K562 (cell line): ENCODE results near the gene CLIC3. TPM values are rescaled to one million over a fixed set of nuclear protein-coding genes. Genes with fewer than 3 reads are reported as not detected.

Experiments used
- ATAC-seq: fragments of 200-7000 bp; cut with Tn5 transposase; 3 replicates; pipeline ENCODE4 v1.9.1; 2020; ENCODE audit warnings: moderate library complexity
- BruUV-seq: library from RNA; stranded (reverse); fragments of 400-500 nt; replicated peaks from 2 replicates; lab custom pipeline; 2021; lab: Mats Ljungman, UMichigan
- CTCF ChIA-PET: fragments of 300-600 bp; formaldehyde crosslinking; extraction: SDS; loops from one replicate; lab custom pipeline; 2021; ENCODE audit warnings: low intra/inter-chr PET ratio; lab: Yijun Ruan, JAX
- POLR2A ChIA-PET: fragments of 300-600, 350-650 bp; sonication (Branson Sonifier 250); formaldehyde crosslinking; extraction: SDS; loops from one replicate; lab custom pipeline; 2021; ENCODE audit warnings: antibody characterized with exemption, inconsistent platforms; lab: Yijun Ruan, JAX
- DNase-seq, 4 experiments: peaks; one replicate each; pipeline versions ENCODE4 v3.0.0 to v3.0.0-alpha.2; 2011 to 2018; ENCODE audit warnings: low spot score in 3 of 4, mixed read lengths in 3 of 4; ENCODE audit errors: extremely low read depth in 1 of 4
- FAIRE-seq: peaks from 2 replicates; lab custom pipeline; 2011; peaks lifted over from hg19 to GRCh38; lab: Jason Lieb, UNC
- H2AFZ ChIP-seq: 2 replicates; pipeline ENCODE4 v1.6.0; 2011; ENCODE audit warnings: low read depth, low read length, control low read depth, inconsistent platforms
- H3K27ac ChIP-seq: fragments of 200-600 bp; 3 replicates; pipeline ENCODE4 v1.8.0; 2011; ENCODE audit warnings: low read depth, mild to moderate bottlenecking, control low read depth, inconsistent platforms, low read length, moderate library complexity, mixed read lengths; ENCODE audit errors: extremely low read depth
- H3K27me3 ChIP-seq, 2 experiments: fragments of 300-600 bp in 1 of 2; 2 replicates in 1 of 2; 3 replicates in 1 of 2; pipeline versions ENCODE4 v1.6.0 to v1.8.0; 2011; ENCODE audit warnings: inconsistent platforms in 2 of 2, low read length in 2 of 2, mild to moderate bottlenecking in 1 of 2, mixed read lengths in 1 of 2, moderate library complexity in 1 of 2; ENCODE audit not compliant: control insufficient read depth in 2 of 2, insufficient read depth in 2 of 2
- H3K36me3 ChIP-seq: fragments of 300-600 bp; 3 replicates; pipeline ENCODE4 v1.8.0; 2011; ENCODE audit warnings: mild to moderate bottlenecking, low read length, inconsistent platforms; ENCODE audit not compliant: control insufficient read depth, insufficient read depth
- H3K4me1 ChIP-seq, 2 experiments: fragments of 200-600 bp in 1 of 2; replicated peaks in 1 of 2; 2 replicates in 1 of 2; 3 replicates in 1 of 2; pipeline versions ENCODE4 v1.5.1 to v1.8.0; 2011; ENCODE audit warnings: inconsistent platforms in 2 of 2, low read length in 2 of 2, mild to moderate bottlenecking in 1 of 2, mixed read lengths in 1 of 2, moderate library complexity in 1 of 2; ENCODE audit not compliant: control insufficient read depth in 2 of 2, insufficient read depth in 2 of 2
- H3K4me2 ChIP-seq: 2 replicates; pipeline ENCODE4 v1.6.1; 2011; ENCODE audit warnings: low read length, control low read depth, inconsistent platforms, mixed read lengths; ENCODE audit not compliant: insufficient read depth
- H3K4me3 ChIP-seq: fragments of 200-600 bp; sonication (generic), shearing (Covaris generic); 2 replicates; pipeline ENCODE4 v1.5.1; 2016; ENCODE audit warnings: control low read depth, inconsistent platforms
- H3K79me2 ChIP-seq: fragments of 200-600 bp; 3 replicates; pipeline ENCODE4 v1.8.0; 2011; ENCODE audit warnings: low read length, inconsistent platforms; ENCODE audit not compliant: control insufficient read depth, insufficient read depth
- H3K9ac ChIP-seq, 2 experiments: 2 replicates each; pipeline versions ENCODE4 v1.6.0 to v1.6.1; 2011; ENCODE audit warnings: low read depth in 2 of 2, low read length in 2 of 2, control low read depth in 1 of 2, inconsistent platforms in 1 of 2, mild to moderate bottlenecking in 1 of 2, mixed read lengths in 1 of 2; ENCODE audit not compliant: insufficient read depth in 1 of 2
- H3K9me1 ChIP-seq: one replicate; pipeline ENCODE4 v1.6.0; 2011; ENCODE audit warnings: inconsistent platforms, mild to moderate bottlenecking, low read length, moderate library complexity; ENCODE audit not compliant: control insufficient read depth, insufficient read depth
- H3K9me3 ChIP-seq: replicated peaks from 2 replicates; pipeline ENCODE4 v1.5.1; 2011; ENCODE audit warnings: low read depth, low read length, inconsistent platforms; ENCODE audit not compliant: control insufficient read depth, insufficient read depth
- H4K20me1 ChIP-seq: replicated peaks from 2 replicates; pipeline ENCODE4 v1.6.1; 2011; ENCODE audit warnings: low read length, inconsistent platforms, mixed read lengths; ENCODE audit not compliant: control insufficient read depth, insufficient read depth
- CBX3 ChIP-seq, 2 experiments: IDR thresholded peaks; 1 replicate in 1 of 2; 2 replicates in 1 of 2; pipeline ENCODE4 v1.6.1; 2012; ENCODE audit warnings: inconsistent platforms in 2 of 2, low read length in 2 of 2, borderline replicate concordance in 1 of 2, control low read depth in 1 of 2
- CBX5 ChIP-seq: IDR thresholded peaks from 2 replicates; pipeline ENCODE4 v1.6.1; 2014; ENCODE audit warnings: low read depth, borderline replicate concordance
- IRF2 ChIP-seq: sonication (generic); formaldehyde crosslinking; IDR thresholded peaks from 2 replicates; pipeline ENCODE4 v1.8.1; 2022; ENCODE audit warnings: mild to moderate bottlenecking, missing genetic modification reagents
- TRIM28 ChIP-seq: fragments of 450-650 bp; IDR thresholded peaks from 2 replicates; pipeline ENCODE4 v1.6.1; 2017
- ZFP36 ChIP-seq: fragments of 150-350 bp; IDR thresholded peaks from 2 replicates; pipeline ENCODE4 v1.6.1; 2018; ENCODE audit warnings: low read length, low read depth; ENCODE audit not compliant: partially characterized antibody
- ZNF197 ChIP-seq: fragments of 200-800 bp; sonication (Bioruptor generic); IDR thresholded peaks from 2 replicates; pipeline ENCODE4 v1.6.1; 2016; ENCODE audit warnings: low read depth, missing genetic modification characterization, missing compliant biosample characterization
- ZNF280A ChIP-seq: fragments of 450-650 bp; IDR thresholded peaks from 2 replicates; pipeline ENCODE4 v1.6.1; 2018; ENCODE audit warnings: mild to moderate bottlenecking, low read depth; ENCODE audit not compliant: partially characterized antibody
- ZNF431 ChIP-seq: sonication (generic); formaldehyde crosslinking; IDR thresholded peaks from 2 replicates; pipeline ENCODE4 v1.8.0; 2022; ENCODE audit warnings: mild to moderate bottlenecking, missing genetic modification reagents
- WGBS: fragments of 100-300 bp; shearing (Covaris generic); methylation state at CpG from one replicate; pipeline ENCODE4 v1.1.6; 2016; ENCODE audit warnings: low coverage, mixed read lengths; ENCODE audit not compliant: insufficient coverage; ENCODE audit errors: missing lambda C conversion rate; 5-methylcytosine and 5-hydroxymethylcytosine counted together
- in situ Hi-C: fragments of 300-500 bp; cut with MboI; formaldehyde crosslinking; loops from 4 replicates; pipeline ENCODE4 v1.15.0; 2018; ENCODE audit warnings: inconsistent platforms, mixed read lengths
- intact Hi-C: fragments of 100-400 bp; cut with micrococcal nuclease; formaldehyde crosslinking; loops from 2 replicates; pipeline ENCODE4 v1.14.2; 2022
- polyA plus RNA-seq, 8 experiments: library from polyadenylated mRNA; depleted of rRNA in 4 of 8; stranded (reverse) in 5 of 8; unstranded in 3 of 8; fragments of >200 nt; fragmentation: Nextera tagmentation in 2 of 8; fragmentation: Illumina TruSeq in 1 of 8; extraction: Ambion mirVana in 2 of 8; extraction: Trizol in 1 of 8; gene quantifications; 2 replicates each; pipeline versions ENCODE4 v1.2.1 to v1.2.3, GENCODE V29; 2011 to 2014; ENCODE audit warnings: inconsistent platforms in 1 of 8, missing spikeins in 1 of 8
- total RNA-seq, 7 experiments: library from RNA; depleted of rRNA in 6 of 7; stranded (reverse); fragments of >200 nt in 6 of 7; fragmentation: Illumina TruSeq in 2 of 7; extraction: Trizol in 2 of 7; gene quantifications; 2 replicates each; pipeline versions ENCODE4 v1.2.1 to v1.2.3, GENCODE V29; 2011 to 2021; ENCODE audit warnings: low replicate concordance in 1 of 7

Gene CLIC3
- total and polyA plus RNA-seq, 9 of the 15 experiments (the other 6 are each of a cell fraction or from before 2014, with no cell fraction given): 0.27 to 0.29 TPM; not detected in 7

GRCh38 chr9:136990242-136990911 lies 6.0 kb downstream of the CLIC3 start:
- WGBS: 83% methylated on average over 9 of the region's 10 CpGs
- POLR2A ChIA-PET: interaction anchor here (0.6 to 1.6 kb wide), 2 partner anchors 12 to 188 kb away, joined by 3 to 5 read pairs; no protein-coding TSS in a partner anchor
- TF ChIP-seq ZNF431 (CRISPR knock-in tag) (peak; percentile 69; the same call in 1 of the 2 replicates), ZNF197 (CRISPR knock-in tag) (no peak), CBX5 (0 out of 2 replicates have a peak, but pooled peaks have one; percentile 48), ZNF280A (peak; percentile 37), TRIM28 (peak; percentile 78), IRF2 (CRISPR knock-in tag) (no peak), CBX3 (IDR thresholded peaks at IDR 0.05; ENCODE audit: borderline replicate concordance in 1 of 2, low read length in 2 of 2) (peak in 1 of 2 experiments; percentile 89; a peak in 1 of 3 replicates), ZFP36 (peak; percentile 35)
- TF ChIP-seq, all 486 proteins: peak for 6
- CTCF ChIA-PET: no interaction called here
- in situ Hi-C loops (no loop called here), intact Hi-C loops (loop anchor here (5.0 kb wide), 1 partner anchor 43 kb away; the partner anchor contains the start of gene C8G)
- Histone ChIP-seq H3K4me3 (no peak overlapping the region), H3K9me3 (peaks cover 6% of the 10 kb centered on the region), H3K9me1 (no peaks in the 10 kb centered on the region), H3K4me2 (no peak overlapping the region), H3K79me2 (peaks cover 18% of the 10 kb centered on the region), H2AFZ (no peak overlapping the region), H4K20me1 (no peaks in the 10 kb centered on the region), H3K27me3 (no peaks in the 10 kb centered on the region), H3K27ac (no peak overlapping the region), H3K4me1 (peaks cover 10 to 50% of the 10 kb centered on the region in 2 experiments; a peak in 4 of 5 replicates), H3K9ac (no peak overlapping the region), H3K36me3 (peaks cover 21% of the 10 kb centered on the region; the same call in 1 of the 3 replicates)
- FAIRE-seq (peak; percentile 44), DNase-seq (no peak), ATAC-seq (no peak)
- BruUV-seq: no TSS peak
